Activated naive CD4-positive, alpha-beta T cell treated with anti-CD3 and anti-CD28 coated beads, Interleukin-2, amount 50 U/mL, for 24 hours (primary cell): Measurements from ENCODE around the gene WDR41.

Experiments
- H3K27ac Mint-ChIP-seq: one replicate; pipeline ENCODE4 v1.8.0; 2021; ENCODE audit warnings: mild to moderate bottlenecking, mixed read lengths
- H3K27me3 Mint-ChIP-seq: one replicate; pipeline ENCODE4 v1.8.0; 2021; ENCODE audit warnings: mixed read lengths
- H3K36me3 Mint-ChIP-seq: one replicate; pipeline ENCODE4 v1.8.0; 2021; ENCODE audit warnings: mixed read lengths
- H3K4me1 Mint-ChIP-seq: one replicate; pipeline ENCODE4 v1.8.0; 2021; ENCODE audit warnings: mixed read lengths
- H3K4me3 Mint-ChIP-seq: one replicate; pipeline ENCODE4 v1.8.0; 2021; ENCODE audit warnings: mild to moderate bottlenecking, mixed read lengths
- H3K9me3 Mint-ChIP-seq: one replicate; pipeline ENCODE4 v1.8.0; 2021; ENCODE audit warnings: mixed read lengths

The WDR41 gene

DNA sequence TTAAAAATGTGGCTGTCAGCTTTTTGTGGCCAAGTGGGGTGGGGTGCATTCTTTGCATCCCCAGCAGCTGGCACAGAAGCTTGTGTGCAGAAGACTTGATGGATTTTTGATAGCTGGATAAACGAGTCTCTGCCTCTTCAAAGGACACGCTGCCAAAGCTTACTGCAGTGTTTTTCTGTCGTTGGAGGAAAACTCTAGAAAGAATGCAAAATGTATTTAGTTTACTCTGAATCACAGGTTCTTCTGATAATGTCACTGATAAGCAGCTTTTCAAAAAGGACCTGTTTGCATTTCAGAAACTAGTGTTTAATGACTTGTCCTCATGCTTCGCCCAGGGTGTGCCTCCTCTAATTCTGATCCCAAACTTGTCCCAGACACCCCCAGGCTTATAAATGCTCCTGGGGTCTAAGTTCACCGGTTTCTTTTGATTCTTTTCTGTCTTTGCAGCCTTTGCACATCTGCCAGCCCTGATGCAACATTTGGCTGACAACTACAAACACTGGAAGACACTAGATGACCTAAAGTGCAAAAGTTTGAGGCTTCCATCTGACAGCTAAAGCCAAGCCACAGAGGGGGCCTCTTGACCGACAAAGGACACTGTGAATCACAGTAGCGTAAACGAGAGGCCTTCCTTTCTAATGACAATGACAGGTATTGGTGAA lies 66.0 kb downstream of the WDR41 start:
- peaks cover 2% of the 10 kb centered on the region for H3K4me1 Mint-ChIP-seq
- H3K27me3 Mint-ChIP-seq = no peaks in the 10 kb centered on the region
- H3K36me3 Mint-ChIP-seq = peaks cover 3% of the 10 kb centered on the region
- no peak overlapping the region for H3K27ac Mint-ChIP-seq
- no peak overlapping the region for H3K4me3 Mint-ChIP-seq
- no peaks in the 10 kb centered on the region for H3K9me3 Mint-ChIP-seq

- Mint-ChIP-seq H3K4me1 (no peaks in the 10 kb centered on the region), H3K9me3 (no peaks in the 10 kb centered on the region), H3K4me3 (no peak overlapping the region), H3K27me3 (no peaks in the 10 kb centered on the region), H3K27ac (no peak overlapping the region), H3K36me3 (peaks cover 1% of the 10 kb centered on the region)
These were observed 66.7 kb downstream of the WDR41 start for GRCh38 chr5:77425420-77425819.

- H3K27me3 Mint-ChIP-seq = no peaks in the 10 kb centered on the region
- peaks cover 1% of the 10 kb centered on the region for H3K36me3 Mint-ChIP-seq
- H3K9me3 Mint-ChIP-seq = no peaks in the 10 kb centered on the region
- H3K4me3 Mint-ChIP-seq = no peak overlapping the region
- no peaks in the 10 kb centered on the region for H3K4me1 Mint-ChIP-seq
- H3K27ac Mint-ChIP-seq = peak overlapping the region; percentile 23
These were observed 67.2 kb downstream of the WDR41 start for GRCh38 chr5:77424921-77425320.

DNA sequence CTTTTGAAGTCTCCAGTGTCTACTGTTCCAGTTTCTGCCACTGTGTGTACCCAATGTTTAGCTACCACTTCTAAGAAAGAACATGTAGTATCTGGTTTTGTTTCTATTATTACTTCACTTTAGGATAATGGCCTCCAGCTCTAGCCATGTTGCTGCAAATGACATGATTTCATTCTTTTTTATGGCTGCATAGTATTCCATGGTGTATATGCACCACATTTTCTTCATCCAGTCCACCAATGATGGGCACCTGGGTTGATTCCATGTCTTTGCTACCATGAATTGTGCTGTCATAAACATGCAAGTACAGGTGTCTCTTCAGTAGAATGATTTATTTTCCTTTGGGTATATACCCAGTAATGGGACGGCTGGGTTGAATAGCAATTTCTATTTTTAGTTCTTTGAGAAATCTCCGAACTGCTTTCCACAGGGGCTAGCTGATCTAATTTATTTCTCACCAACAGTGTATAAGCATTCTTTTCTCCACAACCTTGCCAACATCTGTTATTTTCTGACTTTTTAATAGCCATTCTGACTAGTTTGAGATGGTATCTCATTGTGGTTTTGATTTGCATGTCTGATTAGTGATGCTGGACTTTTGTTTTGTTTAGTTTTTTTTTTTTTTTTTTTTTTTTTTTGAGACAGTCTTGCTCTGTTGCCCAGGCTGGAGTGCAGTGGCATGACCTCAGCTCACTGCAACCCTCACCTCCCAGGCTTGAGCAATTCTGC lies 68.9 kb downstream of the WDR41 start:
- peaks cover 3% of the 10 kb centered on the region for H3K4me1 Mint-ChIP-seq
- H3K9me3 Mint-ChIP-seq = no peaks in the 10 kb centered on the region
- no peaks in the 10 kb centered on the region for H3K36me3 Mint-ChIP-seq
- H3K27me3 Mint-ChIP-seq = peaks cover 1% of the 10 kb centered on the region
- H3K27ac Mint-ChIP-seq = no peak overlapping the region
- no peak overlapping the region for H3K4me3 Mint-ChIP-seq

GRCh38 chr5:77420940-77421339 lies 71.2 kb downstream of the WDR41 start:
- H3K36me3 Mint-ChIP-seq = no peaks in the 10 kb centered on the region
- H3K4me3 Mint-ChIP-seq = no peak overlapping the region

DNA sequence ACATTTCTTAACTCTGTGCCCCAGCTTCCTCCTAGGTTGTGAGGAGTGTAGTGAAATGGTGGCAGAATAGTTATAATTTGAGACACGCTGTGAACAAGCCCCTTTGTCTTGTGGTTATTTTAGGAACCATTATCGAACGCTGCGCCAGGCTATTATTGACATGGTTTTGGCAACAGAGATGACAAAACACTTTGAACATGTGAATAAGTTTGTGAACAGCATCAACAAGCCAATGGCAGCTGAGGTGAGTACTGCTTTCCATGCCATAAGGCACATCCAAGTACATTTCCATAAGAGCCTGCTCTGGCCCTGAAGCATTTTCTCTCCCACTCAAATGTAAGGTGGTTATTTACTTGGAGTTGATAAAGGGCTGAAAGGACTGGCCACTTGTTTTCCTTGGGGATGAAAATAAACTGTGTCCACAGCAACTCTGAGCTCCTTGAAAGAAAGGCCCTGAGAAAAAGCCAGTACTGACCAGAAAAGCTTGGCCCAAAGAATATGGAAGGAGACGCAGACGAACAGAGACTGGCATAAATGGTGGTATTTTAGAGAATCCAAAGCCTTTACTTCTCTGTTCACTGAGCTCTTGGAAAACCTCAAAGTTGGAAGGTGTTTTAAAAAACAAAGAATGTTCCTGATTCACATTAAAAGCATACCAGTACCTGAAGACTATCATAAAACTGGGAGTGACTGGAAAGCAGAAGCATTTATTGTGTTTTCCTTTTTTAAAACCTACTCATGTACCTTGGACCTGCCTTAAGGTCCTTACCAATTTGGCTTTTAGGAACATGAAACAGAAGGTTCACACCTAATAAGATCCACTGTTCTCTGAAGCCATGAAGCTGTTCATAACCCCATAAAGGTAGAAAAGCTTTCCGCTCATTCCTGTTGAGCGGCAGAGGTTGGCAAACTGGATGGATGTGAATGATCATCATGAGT lies 72.2 kb downstream of the WDR41 start:
- no peak overlapping the region for H3K4me3 Mint-ChIP-seq
- no peaks in the 10 kb centered on the region for H3K9me3 Mint-ChIP-seq
- peaks cover 3% of the 10 kb centered on the region for H3K4me1 Mint-ChIP-seq

More at GRCh38 chr5:77420940-77421339, 71.2 kb downstream of the WDR41 start:
- H3K4me1 Mint-ChIP-seq = peaks cover 3% of the 10 kb centered on the region
- H3K27ac Mint-ChIP-seq = no peak overlapping the region
- H3K27me3 Mint-ChIP-seq = peaks cover 1% of the 10 kb centered on the region
- no peaks in the 10 kb centered on the region for H3K9me3 Mint-ChIP-seq

DNA sequence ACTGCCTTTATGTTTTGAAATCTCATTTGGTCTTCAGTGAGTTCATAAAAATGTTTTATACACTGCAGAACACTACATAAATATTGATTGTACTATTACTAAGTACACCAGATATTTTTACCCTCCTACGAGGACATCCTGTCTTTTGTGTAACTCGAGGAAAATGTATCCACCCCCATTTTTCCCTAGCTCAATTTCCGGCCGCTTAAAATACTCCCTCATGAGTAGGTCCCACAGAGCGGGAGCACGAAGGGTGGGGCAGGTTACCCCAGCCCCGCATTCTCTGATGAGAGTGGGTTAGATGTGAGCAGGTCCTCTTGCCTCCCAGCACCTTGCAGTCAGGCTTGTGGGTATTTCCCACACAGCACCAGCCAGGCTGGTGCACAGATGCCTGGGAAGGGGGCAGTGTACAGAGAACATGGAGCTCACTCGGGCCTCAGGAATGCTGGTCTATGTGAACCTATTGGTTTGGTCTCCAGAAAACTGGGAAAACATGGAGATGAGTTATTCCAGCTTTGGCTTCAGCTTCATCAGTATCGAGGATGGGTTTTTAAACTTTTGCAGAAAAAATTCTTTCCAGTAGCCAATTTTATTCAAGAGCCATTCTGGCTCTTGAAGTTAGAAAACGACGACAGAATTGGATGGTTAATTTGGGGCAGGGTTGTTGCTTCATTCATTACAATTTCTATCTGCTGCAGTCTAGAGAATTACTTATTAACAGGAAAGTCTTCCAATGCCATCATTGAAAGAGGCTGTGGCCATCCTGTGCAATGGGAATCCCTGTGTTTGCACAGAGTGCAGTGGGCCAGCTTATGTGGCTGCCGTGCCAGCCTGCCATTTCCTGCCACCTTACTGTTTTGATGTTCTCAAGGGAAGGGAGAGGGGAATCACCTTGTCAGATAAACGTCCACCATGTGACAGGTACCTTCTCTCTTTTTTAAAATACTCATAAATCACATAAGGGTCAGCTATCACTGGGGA lies 73.2 kb downstream of the WDR41 start:
- H3K4me3 Mint-ChIP-seq = no peak overlapping the region
- no peaks in the 10 kb centered on the region for H3K9me3 Mint-ChIP-seq
- H3K4me1 Mint-ChIP-seq = peaks cover 3% of the 10 kb centered on the region
- no peak overlapping the region for H3K27ac Mint-ChIP-seq
- H3K27me3 Mint-ChIP-seq = peaks cover 1% of the 10 kb centered on the region
- no peaks in the 10 kb centered on the region for H3K36me3 Mint-ChIP-seq

More for the DNA sequence above, 72.2 kb downstream of the WDR41 start:
- no peak overlapping the region for H3K27ac Mint-ChIP-seq
- no peaks in the 10 kb centered on the region for H3K36me3 Mint-ChIP-seq
- H3K27me3 Mint-ChIP-seq = peaks cover 1% of the 10 kb centered on the region

- peaks cover 1% of the 10 kb centered on the region for H3K27me3 Mint-ChIP-seq
- no peaks in the 10 kb centered on the region for H3K36me3 Mint-ChIP-seq
- no peak overlapping the region for H3K27ac Mint-ChIP-seq
- H3K9me3 Mint-ChIP-seq = no peaks in the 10 kb centered on the region
- H3K4me3 Mint-ChIP-seq = no peak overlapping the region
- peaks cover 3% of the 10 kb centered on the region for H3K4me1 Mint-ChIP-seq
These were observed 74.0 kb downstream of the WDR41 start for GRCh38 chr5:77418162-77418561.

- H3K36me3 Mint-ChIP-seq = no peaks in the 10 kb centered on the region
- no peak overlapping the region for H3K27ac Mint-ChIP-seq
- no peaks in the 10 kb centered on the region for H3K4me1 Mint-ChIP-seq
- H3K27me3 Mint-ChIP-seq = no peaks in the 10 kb centered on the region
- H3K9me3 Mint-ChIP-seq = no peaks in the 10 kb centered on the region
- H3K4me3 Mint-ChIP-seq = no peak overlapping the region
These were observed 79.1 kb downstream of the WDR41 start for GRCh38 chr5:77413049-77413448.

DNA sequence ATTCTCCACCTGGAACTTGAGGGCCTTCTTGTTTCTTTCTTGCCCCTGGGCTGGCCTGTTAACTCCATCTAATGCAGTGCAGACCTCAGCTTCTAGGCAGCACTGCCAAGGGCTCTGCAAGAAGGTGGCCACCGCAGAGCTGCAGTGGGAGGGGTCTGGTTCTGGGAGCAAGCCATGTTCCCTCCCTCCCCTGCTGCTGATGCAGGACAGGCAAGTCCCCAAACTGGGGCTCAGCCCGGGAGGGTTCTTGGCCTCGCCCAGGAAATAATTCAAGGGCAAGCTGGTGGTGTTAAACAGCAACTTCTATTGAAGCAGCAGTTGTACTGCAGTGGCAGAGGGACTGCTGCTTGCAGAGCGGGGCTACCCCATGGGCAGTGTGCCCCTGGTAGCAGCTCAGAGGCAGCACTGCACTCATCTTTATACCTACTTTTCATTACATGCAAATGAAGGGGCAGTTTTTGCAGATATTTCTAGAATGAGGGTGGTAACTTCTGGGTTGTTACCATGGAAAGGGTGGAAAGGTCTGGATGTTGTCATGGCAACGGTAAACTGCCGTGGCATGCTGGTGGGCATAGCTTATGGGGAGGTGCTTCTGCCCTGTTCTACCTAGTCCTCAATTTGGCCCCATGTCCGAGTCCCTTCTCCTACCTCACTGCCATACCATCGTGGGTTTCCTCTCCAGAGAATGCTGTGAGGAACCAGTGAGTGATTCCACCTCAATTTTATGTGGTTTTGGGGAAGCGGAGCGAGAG lies 82.1 kb downstream of the WDR41 start:
- H3K27me3 Mint-ChIP-seq = peaks cover 2% of the 10 kb centered on the region
- H3K9me3 Mint-ChIP-seq = no peaks in the 10 kb centered on the region
- H3K36me3 Mint-ChIP-seq = no peaks in the 10 kb centered on the region
- H3K4me1 Mint-ChIP-seq = no peaks in the 10 kb centered on the region
- no peak overlapping the region for H3K4me3 Mint-ChIP-seq
- H3K27ac Mint-ChIP-seq = no peak overlapping the region

- H3K27me3 Mint-ChIP-seq = peaks cover 2% of the 10 kb centered on the region
- no peaks in the 10 kb centered on the region for H3K9me3 Mint-ChIP-seq
- no peaks in the 10 kb centered on the region for H3K36me3 Mint-ChIP-seq
- no peaks in the 10 kb centered on the region for H3K4me1 Mint-ChIP-seq
- no peak overlapping the region for H3K4me3 Mint-ChIP-seq
- no peak overlapping the region for H3K27ac Mint-ChIP-seq
These were observed 85.0 kb downstream of the WDR41 start for GRCh38 chr5:77407152-77407551.

DNA sequence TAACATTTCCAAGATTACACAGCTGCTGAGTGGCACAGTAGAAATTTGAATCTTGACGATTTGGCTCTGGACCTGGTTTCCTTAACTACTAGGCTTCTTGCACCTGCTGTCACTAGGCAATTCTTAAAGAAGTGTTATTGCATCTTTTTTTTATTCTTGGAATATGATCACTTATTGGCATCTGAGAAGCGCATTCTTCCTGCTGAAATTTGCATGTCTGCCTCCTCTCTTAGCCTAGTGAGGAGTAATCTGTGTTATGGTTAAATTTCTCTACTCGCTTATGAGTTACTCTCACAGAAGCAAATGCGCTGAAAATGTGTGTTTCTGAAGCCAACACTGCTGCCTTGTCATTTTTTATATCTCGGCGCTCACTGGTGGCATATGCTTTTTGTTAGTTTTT lies 89.3 kb downstream of the WDR41 start:
- H3K27me3 Mint-ChIP-seq = peaks cover 2% of the 10 kb centered on the region
- no peaks in the 10 kb centered on the region for H3K4me1 Mint-ChIP-seq
- H3K27ac Mint-ChIP-seq = no peak overlapping the region
- no peak overlapping the region for H3K4me3 Mint-ChIP-seq
- H3K9me3 Mint-ChIP-seq = no peaks in the 10 kb centered on the region
- H3K36me3 Mint-ChIP-seq = no peaks in the 10 kb centered on the region

- Mint-ChIP-seq H3K27me3 (peaks cover under 1% of the 10 kb centered on the region), H3K27ac (no peak overlapping the region), H3K4me1 (peaks cover 6% of the 10 kb centered on the region), H3K9me3 (no peaks in the 10 kb centered on the region), H3K4me3 (no peak overlapping the region), H3K36me3 (no peaks in the 10 kb centered on the region)
These were observed 91.5 kb downstream of the WDR41 start for GRCh38 chr5:77400645-77401044.

GRCh38 chr5:77398896-77399295 lies 93.2 kb downstream of the WDR41 start:
- Mint-ChIP-seq H3K9me3 (no peaks in the 10 kb centered on the region), H3K4me3 (no peak overlapping the region), H3K36me3 (no peaks in the 10 kb centered on the region), H3K27me3 (no peaks in the 10 kb centered on the region), H3K27ac (no peak overlapping the region), H3K4me1 (peaks cover 6% of the 10 kb centered on the region)
